OCI-LY7 (cell line): Measurements from ENCODE around the gene TXLNG. TPM values are rescaled to one million over a fixed set of nuclear protein-coding genes. Genes with fewer than 3 reads are reported as not detected.

Source experiments
- BruUV-seq: library from RNA; stranded (reverse); fragments of 400-500 nt; replicated peaks from 2 replicates; lab custom pipeline; 2021; lab: Mats Ljungman, UMichigan
- CTCF ChIA-PET: fragments of 300-600 bp; sonication (Branson Sonifier 250); formaldehyde crosslinking; loops from one replicate; lab custom pipeline; 2022; ENCODE audit warnings: antibody characterized with exemption; ENCODE audit not compliant: unreplicated experiment; lab: Charles Lee
- POLR2A ChIA-PET: fragments of 300-600 bp; sonication (Branson Sonifier 250); formaldehyde crosslinking; loops from one replicate; lab custom pipeline; 2022; ENCODE audit warnings: antibody characterized with exemption; lab: Charles Lee
- DNase-seq: peaks from one replicate; pipeline ENCODE4 v3.0.0-alpha.2; 2015; ENCODE audit warnings: low spot score
- H2AFZ ChIP-seq: fragments of 200-600 bp; sonication (generic), shearing (Covaris generic); 2 replicates; pipeline ENCODE4 v1.6.1; 2014; ENCODE audit warnings: mild to moderate bottlenecking, antibody characterized with exemption, low read length, moderate library complexity
- H3K27ac ChIP-seq: fragments of 200-600 bp; sonication (generic); 2 replicates; pipeline ENCODE4 v1.5.1; 2014; ENCODE audit warnings: mixed run types, low read depth, mild to moderate bottlenecking, moderate library complexity, low read length, inconsistent platforms; ENCODE audit not compliant: poor library complexity, severe bottlenecking
- H3K36me3 ChIP-seq: fragments of 200-600 bp; sonication (generic); 2 replicates; pipeline ENCODE4 v1.6.1; 2014; ENCODE audit warnings: mild to moderate bottlenecking, antibody characterized with exemption, low read length, moderate library complexity, mixed read lengths; ENCODE audit not compliant: insufficient read depth
- H3K4me1 ChIP-seq: fragments of 200-600 bp; sonication (generic); 2 replicates; pipeline ENCODE4 v1.5.1; 2014; ENCODE audit warnings: mild to moderate bottlenecking, low read length; ENCODE audit not compliant: insufficient read depth, poor library complexity, severe bottlenecking
- H3K4me2 ChIP-seq: fragments of 200-600 bp; sonication (generic); 2 replicates; pipeline ENCODE4 v1.6.1; 2014; ENCODE audit warnings: mild to moderate bottlenecking, low read length
- H3K4me3 ChIP-seq: fragments of 200-600 bp; sonication (generic); 2 replicates; pipeline ENCODE4 v1.5.1; 2014; ENCODE audit warnings: mild to moderate bottlenecking, low read depth, low read length; ENCODE audit not compliant: poor library complexity, severe bottlenecking
- H3K79me2 ChIP-seq: fragments of 200-600 bp; sonication (generic); 2 replicates; pipeline ENCODE4 v1.6.1; 2016; ENCODE audit warnings: low read depth, mild to moderate bottlenecking, low read length, moderate library complexity, mixed read lengths; ENCODE audit not compliant: insufficient read depth
- H3K9me2 ChIP-seq: fragments of 200-600 bp; sonication (generic); 2 replicates; pipeline ENCODE4 v1.6.1; 2016; ENCODE audit warnings: mild to moderate bottlenecking, low read length, mixed read lengths; ENCODE audit not compliant: insufficient read depth
- H3K9me3 ChIP-seq: fragments of 200-600 bp; sonication (generic); 2 replicates; pipeline ENCODE4 v1.6.1; 2014; ENCODE audit warnings: mild to moderate bottlenecking, mixed run types, low read length, mixed read lengths
- H4K20me1 ChIP-seq: fragments of 200-600 bp; sonication (generic); 2 replicates; pipeline ENCODE4 v1.6.1; 2014; ENCODE audit warnings: mild to moderate bottlenecking, antibody characterized with exemption, low read length, moderate library complexity, mixed read lengths; ENCODE audit not compliant: insufficient read depth
- EZH2phosphoT487 ChIP-seq: fragments of 200-600 bp; sonication (generic); IDR thresholded peaks from 2 replicates; pipeline ENCODE4 v1.6.1; 2018; ENCODE audit warnings: low read depth, borderline replicate concordance, mild to moderate bottlenecking, mixed run types, antibody characterized with exemption, low read length, moderate library complexity, mixed read lengths
- intact Hi-C: fragments of 100-400 bp; cut with micrococcal nuclease; formaldehyde crosslinking; loops from one replicate; pipeline ENCODE4 v1.10.0; 2022; ENCODE audit not compliant: unreplicated experiment
- small RNA-seq: library from RNA; depleted of rRNA; stranded (forward); fragments of <200 nt; gene quantifications from one replicate; pipeline ENCODE3, GENCODE V24; 2014
- total RNA-seq, 2 experiments: library from RNA; depleted of rRNA in 1 of 2; stranded (reverse); fragments of >200 nt in 1 of 2; shearing (Covaris generic) in 1 of 2; gene quantifications; 2 replicates each; pipeline ENCODE4 v1.2.3, GENCODE V29; 2014 to 2022
- TF ChIP-seq, protein P1 (sequence below): fragments of 200-600 bp; sonication (generic); conservative IDR thresholded peaks from 2 replicates; pipeline ENCODE4 v1.5.1; 2014; ENCODE audit warnings: mild to moderate bottlenecking, antibody characterized with exemption, low read length, moderate library complexity, mixed read lengths

TXLNG gene
- total RNA-seq, 2 experiments from 2014 or later: 16.9 to 22.0 TPM

GRCh38 chrX:16885628-16886027, 99.4 kb downstream of the TXLNG start:
- H4K20me1 ChIP-seq: no peaks in the 10 kb centered on the region
- peak overlapping the region; percentile 84 for H2AFZ ChIP-seq
- TF ChIP-seq, protein P1, sequence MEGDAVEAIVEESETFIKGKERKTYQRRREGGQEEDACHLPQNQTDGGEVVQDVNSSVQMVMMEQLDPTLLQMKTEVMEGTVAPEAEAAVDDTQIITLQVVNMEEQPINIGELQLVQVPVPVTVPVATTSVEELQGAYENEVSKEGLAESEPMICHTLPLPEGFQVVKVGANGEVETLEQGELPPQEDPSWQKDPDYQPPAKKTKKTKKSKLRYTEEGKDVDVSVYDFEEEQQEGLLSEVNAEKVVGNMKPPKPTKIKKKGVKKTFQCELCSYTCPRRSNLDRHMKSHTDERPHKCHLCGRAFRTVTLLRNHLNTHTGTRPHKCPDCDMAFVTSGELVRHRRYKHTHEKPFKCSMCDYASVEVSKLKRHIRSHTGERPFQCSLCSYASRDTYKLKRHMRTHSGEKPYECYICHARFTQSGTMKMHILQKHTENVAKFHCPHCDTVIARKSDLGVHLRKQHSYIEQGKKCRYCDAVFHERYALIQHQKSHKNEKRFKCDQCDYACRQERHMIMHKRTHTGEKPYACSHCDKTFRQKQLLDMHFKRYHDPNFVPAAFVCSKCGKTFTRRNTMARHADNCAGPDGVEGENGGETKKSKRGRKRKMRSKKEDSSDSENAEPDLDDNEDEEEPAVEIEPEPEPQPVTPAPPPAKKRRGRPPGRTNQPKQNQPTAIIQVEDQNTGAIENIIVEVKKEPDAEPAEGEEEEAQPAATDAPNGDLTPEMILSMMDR: no peak
- TF ChIP-seq EZH2phosphoT487: no peak
- H3K9me3 ChIP-seq: no peaks in the 10 kb centered on the region
- BruUV-seq: no TSS peak
- DNase-seq: peak; percentile 74
- peak overlapping the region; percentile 63 for H3K4me2 ChIP-seq
- H3K79me2 ChIP-seq: no peaks in the 10 kb centered on the region
- intact Hi-C loops: no loop called here
- CTCF ChIA-PET: no interaction called here
- H3K9me2 ChIP-seq: no peaks in the 10 kb centered on the region
- H3K36me3 ChIP-seq: no peaks in the 10 kb centered on the region
- POLR2A ChIA-PET: interaction anchor here (0.9 to 6.3 kb wide), 4 partner anchors 11 to 138 kb away, joined by 3 to 73 read pairs (median 6); no protein-coding TSS in a partner anchor
- H3K4me1 ChIP-seq: peaks cover 43% of the 10 kb centered on the region
- peak overlapping the region; percentile 65 for H3K27ac ChIP-seq
- peak overlapping the region; percentile 31 for H3K4me3 ChIP-seq

DNA sequence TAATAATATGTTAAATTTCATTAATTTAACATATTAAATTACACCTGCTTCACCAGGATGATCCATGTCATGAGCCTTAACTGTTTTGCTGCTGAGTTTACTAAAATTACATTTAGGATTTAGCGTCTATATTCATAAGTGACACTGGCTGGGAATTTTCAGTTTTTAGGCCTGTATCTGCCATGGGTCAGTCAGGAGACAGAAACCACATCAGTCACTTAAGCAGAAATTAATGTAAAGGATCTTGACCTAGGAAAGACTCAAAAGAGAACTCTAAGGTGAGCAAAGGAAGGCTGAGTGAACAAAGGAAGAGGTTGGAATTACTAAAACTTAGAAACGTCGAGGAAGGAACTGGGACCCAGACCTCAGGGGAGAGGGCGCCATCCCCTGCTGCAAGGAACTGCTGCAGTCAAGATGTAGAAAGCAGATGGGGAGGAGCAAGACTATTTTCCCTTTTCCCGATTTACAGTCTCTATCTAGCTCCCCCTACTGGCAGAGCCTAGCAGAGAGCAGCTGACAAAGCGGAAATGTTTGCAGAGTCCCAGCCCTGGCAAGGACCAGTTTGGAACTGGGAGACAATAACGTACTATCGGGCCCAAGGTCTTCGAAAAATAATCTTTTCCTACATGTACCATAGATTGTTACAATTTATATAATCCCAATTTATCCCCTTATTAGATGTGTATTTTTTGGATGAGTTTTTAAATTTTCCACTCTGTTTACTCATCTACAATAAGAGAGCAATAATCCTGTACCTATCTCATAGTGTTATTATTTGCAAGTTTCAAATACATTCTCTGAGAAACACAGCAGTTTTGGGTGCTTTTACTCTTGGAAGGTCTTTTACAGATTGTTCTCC, 106.5 kb downstream of the TXLNG start:
- H3K36me3 ChIP-seq: no peaks in the 10 kb centered on the region
- peaks cover 8% of the 10 kb centered on the region for H3K4me1 ChIP-seq
- no peaks in the 10 kb centered on the region for H3K9me3 ChIP-seq
- peak overlapping the region; percentile 30 for H3K4me2 ChIP-seq
- CTCF ChIA-PET: interaction anchor here (1.4 kb wide), 1 partner anchor 10 kb away, joined by 3 read pairs; no protein-coding TSS in a partner anchor
- no peaks in the 10 kb centered on the region for H3K9me2 ChIP-seq
- no peak for TF ChIP-seq EZH2phosphoT487
- TF ChIP-seq, protein P1: peak; percentile 92
- DNase-seq: peak; percentile 86
- H3K4me3 ChIP-seq: no peak overlapping the region
- no TSS peak for BruUV-seq
- no peaks in the 10 kb centered on the region for H3K79me2 ChIP-seq
- no peak overlapping the region for H3K27ac ChIP-seq
- POLR2A ChIA-PET: interaction anchor here (0.6 to 1.9 kb wide), 4 partner anchors 9 to 1173 kb away, joined by 3 to 9 read pairs (median 4); no protein-coding TSS in a partner anchor
- no peaks in the 10 kb centered on the region for H4K20me1 ChIP-seq
- intact Hi-C loops: loop anchor here (1.0 kb wide), 2 partner anchors 9 to 19 kb away; no protein-coding TSS in a partner anchor
- peak overlapping the region; percentile 86 for H2AFZ ChIP-seq

Small RNAs within 50 kb of the gene (small RNA-seq; reads per million reads assigned to genes)
- gene RNU4-6P: 0.26 reads per million
- gene RNU7-56P: not detected
- not detected for gene RPL12P49

Other genes starting within 250 kb of the TXLNG start
- not detected in 2 replicates for gene S100G, start 136.3 kb upstream of the TXLNG start, total RNA-seq (2014; rRNA removed; shearing (Covaris generic))
- gene S100G, start 136.3 kb upstream of the TXLNG start, total RNA-seq (2022): not detected in 2 replicates
- gene CTPS2, start 73.8 kb upstream of the TXLNG start, total RNA-seq (2014; rRNA removed; shearing (Covaris generic)): 15.9 and 17.0 TPM in 2 replicates
- gene CTPS2, start 73.8 kb upstream of the TXLNG start, total RNA-seq (2022): 21.3 and 25.2 TPM in 2 replicates
- gene SYAP1, start 66.9 kb upstream of the TXLNG start, total RNA-seq (2014; rRNA removed; shearing (Covaris generic)): 16.0 and 19.7 TPM in 2 replicates
- 20.0 and 22.9 TPM in 2 replicates for gene SYAP1, start 66.9 kb upstream of the TXLNG start, total RNA-seq (2022)
- gene RBBP7, start 83.9 kb downstream of the TXLNG start, total RNA-seq (2014; rRNA removed; shearing (Covaris generic)): 144 and 161 TPM in 2 replicates
- 251 and 270 TPM in 2 replicates for gene RBBP7, start 83.9 kb downstream of the TXLNG start, total RNA-seq (2022)
- gene REPS2, start 160.2 kb downstream of the TXLNG start, total RNA-seq (2014; rRNA removed; shearing (Covaris generic)): 0.41 and 3.7 TPM in 2 replicates
- gene REPS2, start 160.2 kb downstream of the TXLNG start, total RNA-seq (2022): 3.8 and 4.0 TPM in 2 replicates